AG08396 (cell line): ENCODE measurements around the gene MAP3K21.

Source experiments
- DNase-seq: peaks from one replicate; pipeline ENCODE4 v3.0.0; 2012; ENCODE audit warnings: low spot score, mixed read lengths

The MAP3K21 gene

DNA sequence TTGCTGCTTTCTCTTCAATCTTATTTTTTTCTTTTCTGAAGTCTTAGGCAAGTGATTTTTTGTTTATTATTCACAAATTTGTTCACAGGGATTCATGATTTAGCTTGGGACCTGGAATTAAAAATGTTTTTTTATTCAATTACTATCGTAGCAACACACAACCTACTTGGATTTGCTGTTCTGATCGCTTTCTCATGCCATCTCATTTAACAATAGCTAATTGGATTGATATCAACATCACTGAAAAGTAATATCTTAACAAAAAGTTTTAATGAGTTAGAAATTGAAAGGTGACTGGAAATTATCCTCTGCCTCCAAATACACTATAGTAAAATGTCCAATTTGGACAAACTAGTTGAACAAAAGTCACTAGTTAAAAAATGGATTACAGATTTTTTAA is 32.4 kb downstream of the MAP3K21 start:
- DNase-seq = no peak

DNA sequence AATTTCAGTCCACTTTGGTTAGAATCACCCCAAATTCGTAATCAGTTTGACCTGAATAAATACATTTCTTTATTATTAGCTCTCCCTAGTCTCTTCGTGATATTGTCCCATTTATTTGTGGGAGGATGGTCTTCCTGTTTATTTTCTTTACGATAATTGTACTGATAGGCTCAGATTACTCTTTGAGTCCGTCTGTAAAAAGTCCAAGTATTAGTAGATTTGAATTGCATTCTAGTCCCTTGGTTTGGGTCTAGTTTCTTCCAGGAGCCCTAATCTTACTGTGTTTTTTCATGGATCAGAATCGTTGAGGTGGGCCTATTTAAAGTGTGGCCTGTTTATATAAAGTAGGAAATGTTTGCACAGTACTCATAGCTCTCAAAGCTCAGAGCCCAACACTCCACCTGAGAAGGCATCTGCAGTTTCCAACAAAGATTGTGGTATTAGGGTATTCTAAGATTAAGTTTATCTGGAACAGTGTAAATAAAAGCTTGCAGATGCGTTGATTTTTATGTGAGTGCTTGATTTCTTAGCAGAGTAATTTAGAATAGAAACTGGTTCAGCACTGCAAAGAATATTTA is 33.1 kb downstream of the MAP3K21 start:
- DNase-seq = no peak

DNA sequence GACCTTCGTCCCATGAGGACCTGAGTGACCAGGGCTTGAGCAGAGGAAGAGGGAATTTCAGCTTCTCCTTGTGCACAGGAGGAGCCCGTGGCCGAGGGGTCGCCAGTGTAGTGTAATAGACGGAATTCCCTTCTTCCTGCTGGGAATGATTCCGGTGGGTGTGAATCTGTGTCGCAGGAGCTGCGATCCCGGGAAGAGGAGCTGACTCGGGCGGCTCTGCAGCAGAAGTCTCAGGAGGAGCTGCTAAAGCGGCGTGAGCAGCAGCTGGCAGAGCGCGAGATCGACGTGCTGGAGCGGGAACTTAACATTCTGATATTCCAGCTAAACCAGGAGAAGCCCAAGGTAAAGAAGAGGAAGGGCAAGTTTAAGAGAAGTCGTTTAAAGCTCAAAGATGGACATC is 34.4 kb downstream of the MAP3K21 start:
- DNase-seq = no peak

DNA sequence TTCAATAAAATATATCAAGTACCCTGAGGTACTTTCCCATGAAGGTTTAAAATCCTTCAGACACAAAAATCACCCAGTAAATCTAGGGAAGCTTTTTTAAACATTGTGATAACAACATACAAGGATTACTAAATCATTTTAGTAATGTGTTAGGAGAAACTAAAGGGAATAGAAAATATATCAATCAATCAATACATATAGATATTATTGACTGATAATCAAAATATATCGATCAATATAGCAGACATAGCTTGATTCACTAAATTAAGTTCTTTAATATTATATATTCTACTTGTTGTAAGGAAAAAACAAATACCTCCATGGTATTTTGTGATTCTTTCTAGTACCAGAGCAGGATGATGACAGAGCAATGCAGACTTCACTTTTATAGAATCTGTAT is 35.2 kb downstream of the MAP3K21 start:
- no peak for DNase-seq

DNA sequence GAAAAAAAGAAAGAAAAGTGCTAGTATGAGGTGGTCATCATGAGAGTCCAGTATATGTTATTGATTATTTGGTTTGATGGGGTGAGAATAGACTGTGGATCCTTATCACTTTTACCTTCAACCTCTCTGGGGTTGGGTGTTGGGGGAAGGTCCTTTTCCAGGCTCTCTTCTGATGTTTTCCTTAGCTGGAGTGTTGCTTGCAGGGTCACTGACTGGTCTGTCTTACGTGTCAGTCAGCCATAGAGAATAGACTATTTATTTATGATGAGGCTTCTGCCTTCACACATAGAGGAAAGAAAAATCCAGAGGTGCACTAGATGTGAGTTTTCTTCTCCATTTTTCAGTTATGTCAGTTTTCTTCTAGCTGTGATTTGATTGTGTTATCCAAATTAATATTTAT is 36.5 kb downstream of the MAP3K21 start:
- no peak for DNase-seq

DNA sequence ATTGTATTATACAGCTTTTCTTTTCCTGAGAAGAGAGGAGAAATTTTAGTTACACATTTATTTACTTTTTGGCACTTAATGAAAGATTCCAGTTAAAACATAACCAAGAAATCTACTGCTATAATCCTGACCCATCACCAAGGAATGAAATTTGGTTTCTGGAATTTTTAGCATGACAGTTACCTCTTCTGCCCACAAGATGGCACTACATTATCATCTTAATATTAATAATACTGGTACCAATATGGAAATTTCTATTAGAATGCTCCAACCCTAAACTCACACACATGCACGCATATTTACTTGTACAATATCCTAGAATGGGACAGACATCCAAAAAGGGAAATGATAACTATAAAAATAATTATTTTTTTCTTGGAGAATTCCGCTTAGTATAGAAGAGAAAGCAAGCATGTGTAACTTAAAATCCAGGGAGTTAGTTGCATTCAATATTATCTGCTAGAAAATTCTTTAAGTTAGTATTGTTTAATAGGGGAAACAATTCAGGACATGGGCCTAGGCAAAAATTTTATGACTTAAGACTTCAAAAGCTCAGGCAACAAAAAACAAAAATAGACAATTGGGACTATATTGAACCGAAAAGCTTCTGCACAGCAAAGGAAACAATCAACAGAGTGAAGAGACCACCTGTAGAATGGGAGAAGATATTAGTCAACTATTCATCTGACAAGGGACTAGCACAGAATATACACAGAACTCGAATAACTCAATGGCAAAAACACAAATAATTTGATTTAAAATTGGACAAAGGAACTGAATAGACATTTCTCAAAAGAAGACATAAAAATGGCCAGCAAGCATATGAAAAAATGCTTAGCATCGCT is 37.4 kb downstream of the MAP3K21 start:
- peak; percentile 12 for DNase-seq

DNA sequence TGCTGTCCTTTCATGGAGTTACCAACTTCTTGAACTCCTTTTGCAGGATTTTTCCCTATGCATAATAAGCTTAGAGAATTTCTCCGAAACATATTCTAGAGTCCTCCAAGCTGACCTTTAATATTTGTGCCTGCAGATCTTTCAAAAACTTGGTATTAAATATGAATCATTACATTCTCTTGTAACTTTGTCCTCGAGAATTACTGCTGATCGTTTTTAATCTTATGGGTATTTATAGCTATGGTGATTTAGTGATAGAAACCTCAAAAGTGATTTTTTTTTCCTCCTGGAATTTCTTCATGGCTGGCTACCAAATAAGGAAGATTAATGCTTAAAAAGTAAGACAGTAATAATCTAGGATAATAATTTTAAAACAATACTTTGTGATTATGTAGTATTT is 39.1 kb downstream of the MAP3K21 start:
- DNase-seq = no peak

DNA sequence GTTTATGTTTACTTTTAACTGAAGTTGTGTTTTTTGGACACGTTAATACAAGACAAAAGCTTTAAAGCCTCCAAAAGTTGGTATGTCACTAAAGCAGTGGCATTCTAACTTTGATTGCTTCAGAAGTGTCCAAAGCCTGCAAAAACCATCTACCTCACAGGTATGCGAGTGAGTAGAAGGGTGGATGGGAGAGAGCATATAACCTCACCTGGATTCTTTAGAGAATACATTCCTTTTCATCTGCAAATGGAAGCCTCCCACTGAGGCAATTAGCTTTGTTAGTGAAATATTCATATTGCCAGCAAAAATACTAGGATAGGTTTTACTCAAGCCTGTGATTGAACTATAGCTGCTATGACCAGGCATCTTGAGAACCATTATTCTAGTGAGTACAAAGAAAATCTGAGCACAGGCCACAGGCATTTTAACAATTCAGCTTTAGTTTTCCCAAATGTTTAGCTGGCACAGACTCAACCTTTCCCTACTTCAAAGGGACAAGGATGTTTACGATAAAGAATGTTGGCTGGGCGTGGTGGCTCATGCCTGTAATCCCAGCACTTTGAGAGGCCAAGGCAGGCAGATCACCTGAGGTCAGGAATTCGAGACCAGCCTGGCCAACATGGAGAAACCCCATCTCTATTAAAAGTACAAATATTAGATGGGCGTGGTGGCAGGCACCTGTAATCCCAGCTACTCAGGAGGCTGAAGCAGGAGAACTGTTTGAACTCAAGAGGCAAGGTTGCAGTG is 39.7 kb downstream of the MAP3K21 start:
- no peak for DNase-seq

DNA sequence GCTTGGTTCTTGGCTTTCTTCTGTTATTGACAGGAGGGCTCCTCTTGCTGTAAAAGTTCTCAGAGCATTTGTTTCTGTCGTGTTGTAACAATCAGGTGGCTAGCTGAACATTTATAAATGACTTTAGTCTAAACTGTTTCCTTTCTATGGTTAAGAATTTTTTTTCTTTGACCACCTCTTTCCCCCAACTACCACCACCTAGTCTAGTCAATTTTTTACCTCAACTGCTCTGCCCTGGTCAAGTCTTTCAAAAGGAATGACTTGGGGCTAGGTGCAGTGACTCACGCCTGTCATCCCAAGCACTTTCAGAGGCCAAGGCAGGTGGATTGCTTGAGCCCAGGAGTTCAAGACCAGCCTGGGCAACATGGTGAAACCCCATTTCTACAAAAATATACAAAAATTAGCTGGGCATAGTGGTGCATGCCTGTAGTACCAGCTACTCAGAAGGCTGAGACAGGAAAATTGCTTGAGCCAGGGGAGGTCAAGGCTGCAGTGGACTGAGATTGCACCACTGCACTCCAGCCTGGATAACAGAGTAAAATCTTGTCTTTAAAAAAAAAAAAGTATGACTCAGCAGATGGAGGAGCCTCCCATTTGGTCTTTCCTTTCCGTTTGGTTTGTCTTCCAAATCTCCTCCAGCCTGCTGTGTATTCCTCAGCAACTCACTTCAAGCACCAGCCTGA is 40.7 kb downstream of the MAP3K21 start:
- peak; percentile 16 for DNase-seq

DNA sequence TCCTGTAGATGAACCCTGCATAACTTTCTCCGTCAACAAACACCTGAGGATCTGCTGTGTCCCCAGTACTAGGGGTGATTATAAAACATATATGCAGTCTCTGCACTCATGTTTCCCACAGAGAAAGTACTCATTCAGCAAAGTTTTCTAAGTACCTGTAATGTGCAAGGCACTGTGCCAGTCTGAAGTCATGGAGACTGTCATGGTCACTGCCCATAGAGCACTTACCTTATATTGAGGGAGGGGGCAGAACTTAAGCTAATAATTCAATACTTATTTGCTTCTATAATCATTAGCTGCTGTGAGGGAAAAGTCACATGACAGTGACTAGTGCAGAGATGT is 41.2 kb downstream of the MAP3K21 start:
- DNase-seq = no peak

DNA sequence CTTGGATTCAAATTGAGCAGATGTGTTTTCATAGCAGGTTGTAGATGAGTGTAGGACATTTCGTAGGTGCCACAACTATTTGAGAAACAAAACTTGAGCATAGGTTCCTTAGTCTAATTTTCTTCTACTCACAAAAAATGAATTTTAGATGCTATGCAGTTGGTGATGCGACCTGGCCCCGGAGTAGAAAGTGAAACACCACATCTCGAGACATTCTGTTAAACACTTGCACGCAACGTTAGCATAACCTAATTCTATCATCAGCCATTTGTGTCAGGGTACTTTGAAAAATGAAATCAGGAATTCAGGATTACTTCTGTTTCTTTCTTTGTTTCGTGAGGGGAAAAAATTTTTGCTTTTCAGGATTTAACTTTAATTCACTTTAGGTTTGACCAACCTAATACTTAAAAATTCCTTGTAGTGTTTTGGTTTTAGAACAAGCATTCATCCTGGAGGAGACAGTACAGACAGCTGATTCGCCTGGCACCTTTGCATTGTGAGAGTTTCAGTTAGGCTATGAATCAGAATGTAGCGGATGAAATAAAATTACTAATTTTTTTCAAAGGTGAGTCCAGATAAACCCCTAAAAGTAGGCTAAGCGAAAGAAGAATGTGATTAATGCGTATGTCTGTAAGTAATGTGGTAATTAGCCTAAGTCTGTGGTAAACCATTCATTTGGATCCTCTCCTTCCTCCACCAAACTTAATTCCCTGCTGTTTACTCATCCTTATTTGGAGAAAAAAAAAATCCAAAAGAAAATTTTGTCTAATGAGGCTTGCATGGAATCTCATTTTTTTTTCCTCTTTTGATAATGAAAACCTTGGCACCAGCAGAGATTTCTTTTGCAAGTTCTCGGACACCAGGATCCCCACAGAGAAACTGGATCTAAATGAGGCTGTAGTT is 44.9 kb downstream of the MAP3K21 start:
- no peak for DNase-seq

DNA sequence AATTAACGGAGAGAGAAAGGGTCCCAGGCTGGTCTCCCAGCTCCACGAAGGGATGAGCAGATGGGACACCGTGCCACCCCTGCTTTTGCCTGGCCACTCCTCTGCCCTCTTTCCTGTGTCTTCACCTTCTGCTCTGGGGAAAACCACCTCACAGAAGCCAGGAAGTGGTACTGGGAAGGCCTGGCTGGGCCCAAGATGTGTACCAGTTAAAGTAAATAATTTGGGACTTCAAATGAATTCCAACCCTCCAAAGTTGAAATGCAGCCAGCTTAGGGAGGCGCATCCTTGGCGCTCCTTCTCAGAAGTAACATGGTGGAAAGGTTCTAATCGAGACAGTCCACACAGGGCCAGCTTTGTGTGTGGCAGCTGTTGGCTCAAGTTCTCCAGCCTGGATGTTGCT is 45.7 kb downstream of the MAP3K21 start:
- DNase-seq = no peak

DNA sequence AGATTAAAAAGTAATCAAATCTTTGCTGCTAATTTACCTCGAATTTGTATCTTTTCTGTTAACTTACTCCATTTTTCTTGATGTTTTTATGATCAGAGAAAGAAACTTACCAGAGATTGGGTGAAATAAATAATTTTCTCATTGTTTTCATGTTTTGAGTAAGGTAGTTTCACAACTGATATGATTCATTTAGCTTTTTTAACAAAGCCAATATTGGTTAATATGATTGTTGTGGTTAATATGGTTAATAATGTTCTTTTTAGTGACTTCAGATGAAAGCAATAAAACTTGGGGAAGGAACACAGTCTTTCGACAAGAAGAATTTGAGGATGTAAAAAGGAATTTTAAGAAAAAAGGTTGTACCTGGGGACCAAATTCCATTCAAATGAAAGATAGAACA is 48.1 kb downstream of the MAP3K21 start:
- DNase-seq = no peak

DNA sequence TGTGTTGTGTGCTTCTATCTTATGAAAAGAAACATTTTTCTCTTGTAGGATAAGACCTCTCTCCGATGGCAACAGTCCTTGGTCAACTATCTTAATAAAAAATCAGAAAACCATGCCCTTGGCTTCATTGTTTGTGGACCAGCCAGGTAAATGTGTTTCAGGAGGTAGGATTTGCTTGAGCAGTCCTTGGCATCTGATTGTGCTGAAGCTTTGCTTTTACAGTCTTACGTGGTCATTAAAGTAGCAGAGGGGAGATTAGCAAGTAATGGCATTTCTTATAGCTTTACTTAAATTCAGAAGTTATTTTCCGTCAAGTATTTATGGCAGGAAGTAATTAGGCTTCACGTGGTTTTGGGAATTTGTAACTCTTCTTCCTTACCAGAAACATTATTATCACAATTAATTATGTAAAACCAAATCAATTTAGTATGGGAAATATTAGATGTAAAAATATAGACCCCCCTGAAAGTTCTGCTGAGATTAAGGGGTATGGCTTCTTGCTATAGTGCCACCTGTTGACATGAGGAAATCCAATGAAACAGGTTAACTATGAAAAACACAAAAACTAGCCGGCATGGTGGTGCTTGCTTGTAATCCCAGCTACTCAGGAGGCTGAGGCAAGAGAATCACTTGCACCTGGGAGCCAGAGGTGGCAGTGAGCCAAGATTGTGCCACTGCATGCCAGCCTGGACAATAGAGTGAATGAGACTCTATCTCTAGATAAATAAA is 49.0 kb downstream of the MAP3K21 start:
- DNase-seq = no peak

DNA sequence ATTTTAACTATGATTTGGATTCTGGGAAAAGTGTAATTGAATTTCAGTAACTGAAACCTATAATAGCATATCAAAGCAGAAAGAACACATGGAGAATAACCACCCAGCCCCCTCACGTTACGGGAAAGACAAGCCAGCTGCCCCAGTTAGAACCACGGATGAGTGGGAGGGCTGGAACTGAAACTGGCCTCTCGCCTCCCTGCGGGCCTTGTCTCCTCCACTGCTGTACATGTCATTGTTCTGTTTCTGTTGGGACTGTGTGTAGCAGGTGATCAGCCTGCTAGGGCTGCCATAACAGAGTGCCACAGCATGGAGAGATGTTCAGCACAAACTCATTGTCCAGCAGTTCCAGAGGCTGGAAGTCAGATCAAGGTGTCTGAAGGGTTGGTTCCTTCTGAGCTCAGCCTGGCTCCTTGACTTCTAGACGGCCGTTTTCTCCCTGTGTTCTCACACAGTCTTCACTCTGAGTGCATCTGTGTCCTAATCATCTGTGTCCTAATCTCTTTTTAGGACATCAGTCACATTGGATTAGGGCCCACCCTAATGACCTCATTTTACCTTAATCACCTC is 52.4 kb downstream of the MAP3K21 start:
- no peak for DNase-seq

DNA sequence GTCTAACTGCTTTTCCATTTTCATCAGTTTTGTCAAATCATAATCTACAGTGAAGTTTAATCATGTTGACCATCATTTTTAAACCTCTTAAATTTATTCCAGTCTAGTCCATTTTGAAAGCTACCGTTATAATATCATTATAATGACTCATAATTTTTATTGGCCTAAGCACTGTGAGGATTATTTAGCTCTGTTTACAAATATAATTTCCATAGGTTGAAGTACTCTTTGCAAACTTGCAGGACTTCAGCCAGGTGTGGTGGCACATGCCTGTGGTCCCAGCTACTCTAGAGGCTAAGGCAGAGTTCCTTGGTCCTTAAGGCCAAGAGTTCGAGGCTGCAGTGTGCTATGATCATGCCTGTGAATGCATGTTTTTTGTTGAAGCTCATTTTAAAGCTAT is 54.3 kb downstream of the MAP3K21 start:
- DNase-seq = no peak

DNA sequence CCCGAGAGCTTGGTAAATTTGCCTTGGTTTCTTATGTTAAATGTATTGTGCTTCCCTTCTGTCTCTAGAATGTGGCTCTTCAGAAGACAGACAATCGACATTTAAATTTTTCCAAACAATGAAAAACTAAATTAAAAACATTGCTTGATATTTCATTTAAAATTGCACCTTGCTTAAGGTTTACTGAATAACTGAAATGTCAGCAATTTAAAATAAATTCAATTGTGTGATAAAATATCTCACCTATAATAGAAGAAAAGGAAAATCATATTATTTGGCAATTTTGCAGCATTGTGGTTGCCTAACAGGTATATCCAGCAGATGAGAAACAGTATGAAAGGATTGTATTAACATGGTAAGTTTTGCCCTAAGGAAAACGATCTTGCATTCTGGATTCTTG is 56.5 kb downstream of the MAP3K21 start:
- no peak for DNase-seq

DNA sequence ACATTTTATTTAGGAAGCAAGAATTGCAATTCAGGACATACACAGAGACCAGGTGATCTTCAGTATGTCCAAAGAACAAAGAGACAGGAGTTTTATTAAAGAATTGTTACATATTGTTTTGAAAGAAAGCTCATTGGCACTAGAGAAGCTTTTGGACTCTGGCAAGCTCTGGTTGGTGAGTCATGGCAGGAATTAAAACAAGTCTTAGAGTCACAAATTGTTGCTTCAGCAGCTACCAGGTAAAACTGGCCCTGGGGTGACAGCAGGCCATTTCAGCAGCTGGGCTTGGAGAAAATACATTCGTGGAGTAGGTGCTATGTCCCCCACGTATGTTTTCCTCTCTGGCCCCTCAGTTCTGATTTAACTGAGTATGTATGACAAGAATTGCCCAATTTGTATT is 58.8 kb downstream of the MAP3K21 start:
- no peak for DNase-seq

DNA sequence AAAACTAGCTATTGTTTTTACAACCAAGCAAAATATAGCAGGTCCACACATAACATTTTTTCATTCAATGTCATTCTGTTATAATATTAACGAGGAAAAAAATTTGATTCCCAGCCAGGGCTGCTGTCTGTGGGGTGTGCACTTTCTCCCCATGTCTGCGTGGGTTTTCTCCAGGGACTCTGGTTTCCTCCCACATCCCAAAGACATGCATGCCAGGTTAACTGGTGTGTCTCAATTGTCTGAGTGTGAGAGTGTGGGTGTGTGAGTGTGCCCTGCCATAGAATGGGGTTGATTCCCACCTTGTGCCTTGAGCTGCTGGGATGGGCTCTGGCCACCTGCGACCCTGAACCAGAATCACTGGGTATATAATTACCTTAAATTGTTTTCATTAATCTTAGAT is 60.1 kb downstream of the MAP3K21 start:
- no peak for DNase-seq

DNA sequence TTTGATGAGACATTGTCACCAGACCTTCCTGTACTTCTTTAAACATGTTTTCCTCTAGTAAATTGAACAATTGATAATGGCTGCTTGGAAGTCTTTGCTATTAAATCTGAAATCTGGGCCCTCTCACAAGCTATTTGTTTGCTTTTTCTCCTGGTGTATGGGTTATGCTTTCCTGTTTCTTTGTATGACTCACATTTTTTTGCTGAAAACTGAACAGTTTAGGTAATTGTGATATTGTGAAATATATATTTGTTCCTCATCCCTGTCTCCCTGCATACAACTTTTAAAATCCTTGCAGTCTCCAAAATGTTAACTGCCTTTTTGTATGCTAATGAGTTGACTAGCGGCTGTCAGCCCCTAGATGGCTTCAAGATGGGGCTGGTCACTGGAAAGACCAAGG is 61.6 kb downstream of the MAP3K21 start:
- DNase-seq = no peak

DNA sequence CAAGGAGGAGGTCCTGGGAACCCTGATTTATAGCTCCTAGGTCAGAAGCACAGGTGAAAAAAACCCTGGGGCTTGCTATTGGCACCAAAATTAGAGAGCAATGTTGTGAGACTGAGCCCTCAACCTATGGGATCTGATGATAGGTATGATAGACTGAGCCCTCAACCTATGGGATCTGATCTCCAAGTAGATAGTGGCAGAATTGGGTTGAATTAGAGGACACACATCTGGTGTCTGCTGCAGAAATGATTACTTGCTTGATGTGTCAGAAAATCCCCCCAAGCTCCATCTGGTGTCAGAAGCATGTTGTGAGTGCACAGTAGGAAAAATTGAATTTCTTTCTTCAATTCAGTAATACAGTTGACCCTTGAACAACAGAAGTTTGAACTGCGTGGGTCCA is 62.4 kb downstream of the MAP3K21 start:
- DNase-seq = no peak
